Adrenal gland (tissue), 5 donors: Measurements from ENCODE around the gene CCSER1.

Source experiments
- CTCF ChIP-seq, 6 experiments: fragments of 450-650 bp in 4 of 6; fragments of 200-600 bp in 2 of 6; sonication (generic) in 1 of 6; IDR thresholded peaks; 1 replicate in 5 of 6; 2 replicates in 1 of 6; pipeline versions ENCODE4 v1.5.1 to v1.8.0; 2016 to 2021; ENCODE audit warnings: antibody characterized with exemption in 6 of 6, mild to moderate bottlenecking in 2 of 6, moderate library complexity in 1 of 6
- POLR2A ChIP-seq, 2 donors: fragments of 450-650 bp; IDR thresholded peaks; one replicate each; pipeline ENCODE4 v1.6.1; 2017; ENCODE audit warnings: antibody characterized with exemption in 2 of 2, mild to moderate bottlenecking in 2 of 2, moderate library complexity in 1 of 2
- donor health status: DM: no; HTN: no; CAD: no.

- TF ChIP-seq CTCF (IDR thresholded peaks at IDR 0.05) = no peak
- no peak for TF ChIP-seq POLR2A (IDR thresholded peaks at IDR 0.05)
These were observed 1198.3 kb downstream of the CCSER1 start for GRCh38 chr4:91325495-91325894.
